ENCODE measurements around the gene ECSIT. TPM values are rescaled to one million over a fixed set of nuclear protein-coding genes. Genes with fewer than 3 reads are reported as not detected.

ECSIT gene
- total RNA-seq, 3 donors from 2014 or later = 57.9 to 69.6 (median 59.1) TPM

DNA sequence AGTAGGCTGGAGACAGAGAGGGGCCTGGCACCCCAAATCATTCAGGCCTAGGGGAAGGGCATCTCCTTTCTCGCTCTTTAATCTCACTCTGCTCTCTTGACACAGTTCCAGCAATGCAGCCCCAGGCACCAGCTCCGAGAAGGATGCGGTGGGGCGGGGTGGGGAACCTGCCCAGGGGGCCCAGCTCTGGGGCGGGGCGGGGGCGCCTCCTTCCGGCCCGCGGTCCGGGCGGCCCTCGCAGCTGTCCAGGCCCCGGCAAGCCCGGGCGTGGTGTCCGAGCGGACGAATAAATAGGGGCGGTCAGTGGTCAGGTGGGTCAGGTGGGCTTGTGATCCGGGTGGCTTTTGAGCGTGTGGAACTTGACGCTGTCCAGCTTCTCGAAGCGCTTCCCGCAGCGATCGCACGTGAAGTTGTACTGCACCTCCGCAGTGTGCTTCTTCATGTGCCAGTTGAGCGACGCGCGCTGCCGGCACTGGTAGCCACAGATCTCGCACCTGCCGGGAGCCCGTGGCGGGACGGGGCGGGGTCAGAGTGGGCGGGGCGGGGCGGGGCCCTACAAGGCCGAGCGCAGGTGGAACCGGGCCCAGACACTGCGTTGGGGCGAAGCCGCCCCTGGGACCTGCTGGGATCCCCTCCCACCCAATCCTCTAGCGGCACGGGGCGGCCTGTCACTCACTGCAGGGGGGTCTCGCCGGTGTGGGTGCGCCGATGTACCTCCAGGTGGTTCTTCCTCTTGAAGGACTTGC lies 45.4 kb downstream of the ECSIT start:
- ATAC-seq (no peak), DNase-seq (no peak)
- TF ChIP-seq, protein P1, sequence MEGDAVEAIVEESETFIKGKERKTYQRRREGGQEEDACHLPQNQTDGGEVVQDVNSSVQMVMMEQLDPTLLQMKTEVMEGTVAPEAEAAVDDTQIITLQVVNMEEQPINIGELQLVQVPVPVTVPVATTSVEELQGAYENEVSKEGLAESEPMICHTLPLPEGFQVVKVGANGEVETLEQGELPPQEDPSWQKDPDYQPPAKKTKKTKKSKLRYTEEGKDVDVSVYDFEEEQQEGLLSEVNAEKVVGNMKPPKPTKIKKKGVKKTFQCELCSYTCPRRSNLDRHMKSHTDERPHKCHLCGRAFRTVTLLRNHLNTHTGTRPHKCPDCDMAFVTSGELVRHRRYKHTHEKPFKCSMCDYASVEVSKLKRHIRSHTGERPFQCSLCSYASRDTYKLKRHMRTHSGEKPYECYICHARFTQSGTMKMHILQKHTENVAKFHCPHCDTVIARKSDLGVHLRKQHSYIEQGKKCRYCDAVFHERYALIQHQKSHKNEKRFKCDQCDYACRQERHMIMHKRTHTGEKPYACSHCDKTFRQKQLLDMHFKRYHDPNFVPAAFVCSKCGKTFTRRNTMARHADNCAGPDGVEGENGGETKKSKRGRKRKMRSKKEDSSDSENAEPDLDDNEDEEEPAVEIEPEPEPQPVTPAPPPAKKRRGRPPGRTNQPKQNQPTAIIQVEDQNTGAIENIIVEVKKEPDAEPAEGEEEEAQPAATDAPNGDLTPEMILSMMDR (IDR thresholded peaks at IDR 0.05) = no peak
- Histone ChIP-seq H3K9me3 (no peaks in the 10 kb centered on the region), H3K36me3 (ENCODE audit: low read depth) (no peaks in the 10 kb centered on the region), H3K4me1 (ENCODE audit: low read depth) (peaks cover 15% of the 10 kb centered on the region), H3K4me3 (no peak overlapping the region)
- intact Hi-C loops (cut with DNase I, micrococcal nuclease) = no loop called here

DNA sequence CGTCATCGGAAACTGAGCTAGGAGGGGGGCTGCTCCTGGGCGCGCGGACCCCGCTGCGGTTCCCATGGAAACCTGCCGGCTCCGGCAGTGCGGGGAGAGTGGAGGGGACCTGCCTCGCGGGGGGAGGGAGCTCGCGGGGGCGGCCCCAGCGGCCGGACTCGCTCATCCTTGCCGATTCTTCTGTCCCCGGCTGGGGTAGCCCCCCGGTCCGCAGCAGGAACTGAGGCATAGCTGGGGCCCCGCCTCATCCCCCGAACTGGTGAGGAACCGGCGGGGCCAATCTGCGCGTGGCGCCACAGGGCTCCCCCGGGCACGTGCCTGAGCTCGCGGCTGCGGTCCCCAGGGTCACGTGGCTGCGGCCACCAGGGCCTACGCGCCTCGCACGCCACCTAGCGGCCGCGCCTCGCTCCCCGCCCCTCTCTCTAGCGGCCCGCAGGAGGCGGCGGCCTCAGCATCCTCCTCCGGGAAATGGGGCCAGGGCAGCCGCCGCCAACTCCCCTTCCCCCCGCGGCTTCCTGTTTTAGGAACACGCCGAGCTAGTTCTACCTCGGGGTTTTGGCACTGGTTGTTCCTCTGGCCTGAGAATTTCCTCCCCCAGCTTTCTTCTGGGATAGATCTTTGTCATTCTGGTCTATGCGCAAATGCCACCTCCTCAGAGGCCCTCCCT lies 46.4 kb downstream of the ECSIT start:
- peak; percentile 87 to 91 (median 87) for DNase-seq
- peak; percentile 93 for ATAC-seq

DNA sequence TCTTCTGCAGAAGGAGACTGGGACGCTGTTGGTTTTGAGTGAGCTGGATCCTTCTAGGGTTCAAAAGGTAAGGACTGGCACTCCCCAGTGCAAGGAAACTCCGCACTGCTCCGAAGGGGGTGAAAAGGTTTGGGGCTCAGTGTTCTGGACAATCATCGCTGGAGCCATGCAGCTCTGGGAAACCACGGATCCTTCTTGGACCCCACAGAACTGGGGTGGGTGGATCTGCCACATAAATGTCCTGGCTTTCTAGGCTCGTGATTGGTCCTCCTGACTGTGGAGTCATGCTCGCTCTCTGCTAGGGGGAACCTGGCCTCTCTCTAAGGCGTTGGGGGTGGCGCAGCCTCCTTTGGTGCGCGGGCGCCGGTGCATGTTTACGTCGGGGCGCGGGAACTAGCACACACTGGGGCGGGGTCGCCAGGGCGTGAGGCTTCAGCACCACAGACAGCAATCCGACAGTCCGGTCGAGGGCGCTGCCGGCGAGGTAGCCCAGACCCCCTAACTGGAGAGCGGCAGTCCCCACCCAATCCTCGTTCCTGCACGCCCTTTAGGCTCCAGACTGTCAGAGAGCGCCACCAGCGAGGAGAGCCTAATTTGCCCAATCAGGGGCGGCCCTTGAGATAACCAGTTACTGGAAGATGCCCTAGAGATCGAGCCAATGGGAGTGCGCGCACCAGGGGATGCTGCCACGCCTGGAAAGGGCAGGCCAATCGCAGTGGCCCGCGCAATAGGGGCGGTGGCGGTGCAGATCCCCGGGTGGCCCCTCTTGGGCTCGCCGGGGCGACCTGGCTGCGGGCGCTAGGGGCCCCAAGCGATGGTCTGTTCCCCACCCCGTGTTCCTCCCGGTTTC lies 47.2 kb downstream of the ECSIT start:
- ATAC-seq (peak; percentile 64), DNase-seq (peak; percentile 34 to 79 (median 59))
- Histone ChIP-seq H3K4me1 (ENCODE audit: low read depth) (peaks cover 15% of the 10 kb centered on the region), H3K9me3 (no peaks in the 10 kb centered on the region), H3K4me3 (no peak overlapping the region), H3K36me3 (ENCODE audit: low read depth) (no peaks in the 10 kb centered on the region)
- intact Hi-C loops (cut with DNase I, micrococcal nuclease) = no loop called here
- TF ChIP-seq, protein P1 (IDR thresholded peaks at IDR 0.05) = no peak

More for the DNA sequence above, 46.4 kb downstream of the ECSIT start:
- no peaks in the 10 kb centered on the region for H3K36me3 ChIP-seq (ENCODE audit: low read depth)
- peaks cover 15% of the 10 kb centered on the region for H3K4me1 ChIP-seq (ENCODE audit: low read depth)
- TF ChIP-seq, protein P1 (IDR thresholded peaks at IDR 0.05) = peak; percentile 98
- H3K4me3 ChIP-seq = no peak overlapping the region
- intact Hi-C loops (cut with DNase I, micrococcal nuclease) = no loop called here
- H3K9me3 ChIP-seq = no peaks in the 10 kb centered on the region

DNA sequence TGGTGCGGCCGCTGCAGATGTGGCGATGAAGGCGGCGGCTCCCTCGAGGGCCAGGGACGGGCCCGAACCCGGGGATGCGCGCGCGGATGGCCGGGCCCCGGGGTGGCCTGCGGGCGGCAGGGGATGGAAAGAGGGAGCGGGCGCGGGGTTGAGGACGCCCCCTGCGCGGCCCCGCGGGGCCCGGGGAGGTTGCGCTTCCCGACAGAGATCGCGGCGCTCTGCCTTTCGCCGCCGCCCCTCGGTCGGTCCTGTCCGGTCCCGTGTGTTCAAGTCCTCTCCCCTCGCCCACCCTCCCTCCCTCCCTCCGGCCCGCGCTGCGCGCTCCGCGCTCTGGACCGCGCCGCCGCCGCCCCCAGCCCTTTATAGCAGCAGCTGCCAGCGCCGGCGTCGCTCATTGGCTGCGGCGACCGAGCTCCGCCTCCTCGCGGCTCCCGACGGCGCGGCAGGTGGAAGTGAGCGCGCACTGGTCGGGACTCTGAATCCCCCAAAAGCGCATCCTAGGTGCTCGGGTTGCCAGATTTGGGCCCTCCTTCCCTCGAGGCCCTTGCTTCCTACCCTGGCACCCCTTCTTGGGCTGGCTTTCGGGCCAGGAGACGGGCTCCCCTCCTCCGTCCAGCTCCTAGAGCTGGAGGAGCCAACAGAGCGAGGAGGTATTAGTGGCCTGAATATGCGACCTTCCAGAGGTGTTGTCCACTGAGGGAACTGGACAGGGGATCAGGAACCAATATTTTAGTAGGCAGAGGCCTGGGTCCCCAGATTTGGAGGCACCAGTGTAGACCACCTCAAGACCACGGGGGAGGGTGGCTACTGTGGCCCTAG lies 48.0 kb downstream of the ECSIT start, which contains the start of gene ELAVL3:
ELAVL3 (minus strand) TSS at position 332 of the 819 bp plus-strand sequence. CDS start 438 bp downstream, outside the sequence.
- Histone ChIP-seq H3K9me3 (no peaks in the 10 kb centered on the region), H3K4me3 (no peak within 1 kb of the TSS), H3K4me1 (ENCODE audit: low read depth) (peaks cover 15% of the 10 kb centered on the region), H3K36me3 (ENCODE audit: low read depth) (no peaks in the 10 kb centered on the region)
- TF ChIP-seq, protein P1 (IDR thresholded peaks at IDR 0.05) = no peak
- DNase-seq = no peak
- intact Hi-C loops (cut with DNase I, micrococcal nuclease) = no loop called here
- ATAC-seq = no peak
